ENCODE measurements around the gene TBCD. TPM values are rescaled to one million over a fixed set of nuclear protein-coding genes. Genes with fewer than 3 reads are reported as not detected.
A peak's percentile ranks its signal among the peaks of the same experiment; 100 is the strongest.

Gene TBCD
- total RNA-seq, 4 donors from 2014 or later, result 49.7 to 119 (median 71.5) TPM

DNA sequence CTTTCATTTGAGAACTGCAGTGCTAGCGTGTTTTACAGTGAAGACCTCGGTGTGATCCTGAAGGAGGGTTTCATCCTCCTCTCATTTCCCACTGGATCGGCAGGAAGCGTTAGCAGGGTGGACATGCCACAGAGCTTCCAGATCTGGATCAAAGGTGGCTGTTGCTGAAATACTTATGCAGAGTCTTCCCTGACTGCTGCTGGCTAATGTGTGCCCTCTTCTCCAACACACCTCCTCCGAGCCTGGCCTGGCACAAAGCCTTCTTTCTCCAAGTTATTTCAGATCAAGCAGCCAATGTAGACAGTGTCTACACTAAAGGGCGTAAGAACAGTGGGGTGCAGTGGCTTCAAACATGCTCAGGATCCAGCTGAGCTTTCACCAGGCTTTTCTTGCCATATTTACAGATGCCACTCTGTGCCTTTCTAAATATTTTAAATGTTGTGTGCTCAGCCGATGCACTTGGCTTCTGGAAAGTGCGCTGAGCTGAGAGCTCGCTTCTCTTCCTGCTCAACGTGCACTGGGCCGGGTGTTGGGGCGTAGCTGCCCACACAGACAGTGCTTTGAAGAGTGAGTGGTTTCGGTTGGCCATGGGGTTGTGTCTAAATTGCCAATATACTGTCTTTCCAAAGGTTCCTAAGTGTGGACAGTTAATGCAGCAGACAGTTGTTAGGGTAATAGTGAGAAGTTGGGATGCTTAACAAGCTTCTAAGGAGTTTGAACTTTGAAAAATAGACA lies 85.9 kb downstream of the TBCD start:
- Histone ChIP-seq H3K9me3 (no peaks in the 10 kb centered on the region), H3K36me3 (peaks cover 12% of the 10 kb centered on the region), H3K4me1 (peaks cover 52% of the 10 kb centered on the region), H3K4me3 (peak overlapping the region; percentile 43), H3K27ac (peak overlapping the region; percentile 82), H3K27me3 (no peaks in the 10 kb centered on the region)
- TF ChIP-seq EP300 (IDR thresholded peaks at IDR 0.05), result no peak
- TF ChIP-seq, protein P1, sequence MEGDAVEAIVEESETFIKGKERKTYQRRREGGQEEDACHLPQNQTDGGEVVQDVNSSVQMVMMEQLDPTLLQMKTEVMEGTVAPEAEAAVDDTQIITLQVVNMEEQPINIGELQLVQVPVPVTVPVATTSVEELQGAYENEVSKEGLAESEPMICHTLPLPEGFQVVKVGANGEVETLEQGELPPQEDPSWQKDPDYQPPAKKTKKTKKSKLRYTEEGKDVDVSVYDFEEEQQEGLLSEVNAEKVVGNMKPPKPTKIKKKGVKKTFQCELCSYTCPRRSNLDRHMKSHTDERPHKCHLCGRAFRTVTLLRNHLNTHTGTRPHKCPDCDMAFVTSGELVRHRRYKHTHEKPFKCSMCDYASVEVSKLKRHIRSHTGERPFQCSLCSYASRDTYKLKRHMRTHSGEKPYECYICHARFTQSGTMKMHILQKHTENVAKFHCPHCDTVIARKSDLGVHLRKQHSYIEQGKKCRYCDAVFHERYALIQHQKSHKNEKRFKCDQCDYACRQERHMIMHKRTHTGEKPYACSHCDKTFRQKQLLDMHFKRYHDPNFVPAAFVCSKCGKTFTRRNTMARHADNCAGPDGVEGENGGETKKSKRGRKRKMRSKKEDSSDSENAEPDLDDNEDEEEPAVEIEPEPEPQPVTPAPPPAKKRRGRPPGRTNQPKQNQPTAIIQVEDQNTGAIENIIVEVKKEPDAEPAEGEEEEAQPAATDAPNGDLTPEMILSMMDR (IDR thresholded peaks at IDR 0.05), result no peak
- TF ChIP-seq POLR2AphosphoS5 (IDR thresholded peaks at IDR 0.05), result no peak
- TF ChIP-seq POLR2A (IDR thresholded peaks at IDR 0.05), result no peak
- WGBS, result 71% methylated on average over 13 of the region's 13 CpGs
- DNase-seq (ENCODE audit: low spot score in 2 of 2), result no peak

DNA sequence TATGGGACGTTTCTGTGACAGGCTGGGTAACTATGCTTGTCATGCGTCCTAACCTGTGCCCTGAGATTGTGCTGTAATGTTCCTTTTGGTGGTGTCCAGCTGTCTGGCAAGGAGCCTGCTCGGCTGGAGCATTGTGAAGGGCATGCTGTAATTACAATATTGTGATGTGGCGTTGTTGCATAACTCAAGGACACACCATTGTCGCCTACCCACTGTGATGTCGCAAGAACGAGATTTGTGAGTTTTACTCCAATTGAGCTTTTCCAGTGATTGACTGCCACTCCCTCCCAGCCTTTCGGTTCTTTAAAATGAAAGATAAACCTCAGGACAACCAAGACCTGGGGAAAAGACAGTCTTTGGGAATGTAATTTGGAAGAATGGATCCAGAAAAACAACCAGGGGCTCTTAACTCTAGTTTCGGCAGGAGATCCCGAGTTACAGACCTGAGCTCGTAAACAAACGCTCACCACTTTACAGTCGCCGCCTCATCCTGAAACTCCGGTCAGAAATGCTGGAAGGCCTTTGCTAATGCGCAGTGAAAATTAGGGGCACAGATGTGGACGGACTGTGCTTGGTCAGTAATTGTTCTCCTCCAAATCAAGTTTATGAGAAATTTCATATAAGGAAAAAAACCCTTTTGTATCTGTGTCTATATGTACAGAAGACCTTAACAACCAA lies 86.7 kb downstream of the TBCD start:
- TF ChIP-seq POLR2AphosphoS5 (IDR thresholded peaks at IDR 0.05) (peak in 2 of 3 donors; percentile 64 to 87), POLR2A (IDR thresholded peaks at IDR 0.05) (no peak)
- 62% methylated on average over 17 of the region's 17 CpGs for WGBS
- no peaks in the 10 kb centered on the region for H3K27me3 ChIP-seq
- no peak for DNase-seq (ENCODE audit: low spot score in 2 of 2)
- H3K4me1 ChIP-seq, result peaks cover 47% of the 10 kb centered on the region
- peak overlapping the region; percentile 82 for H3K27ac ChIP-seq
- H3K36me3 ChIP-seq, result peaks cover 4% of the 10 kb centered on the region
- no peaks in the 10 kb centered on the region for H3K9me3 ChIP-seq
- H3K4me3 ChIP-seq, result peak overlapping the region; percentile 43

DNA sequence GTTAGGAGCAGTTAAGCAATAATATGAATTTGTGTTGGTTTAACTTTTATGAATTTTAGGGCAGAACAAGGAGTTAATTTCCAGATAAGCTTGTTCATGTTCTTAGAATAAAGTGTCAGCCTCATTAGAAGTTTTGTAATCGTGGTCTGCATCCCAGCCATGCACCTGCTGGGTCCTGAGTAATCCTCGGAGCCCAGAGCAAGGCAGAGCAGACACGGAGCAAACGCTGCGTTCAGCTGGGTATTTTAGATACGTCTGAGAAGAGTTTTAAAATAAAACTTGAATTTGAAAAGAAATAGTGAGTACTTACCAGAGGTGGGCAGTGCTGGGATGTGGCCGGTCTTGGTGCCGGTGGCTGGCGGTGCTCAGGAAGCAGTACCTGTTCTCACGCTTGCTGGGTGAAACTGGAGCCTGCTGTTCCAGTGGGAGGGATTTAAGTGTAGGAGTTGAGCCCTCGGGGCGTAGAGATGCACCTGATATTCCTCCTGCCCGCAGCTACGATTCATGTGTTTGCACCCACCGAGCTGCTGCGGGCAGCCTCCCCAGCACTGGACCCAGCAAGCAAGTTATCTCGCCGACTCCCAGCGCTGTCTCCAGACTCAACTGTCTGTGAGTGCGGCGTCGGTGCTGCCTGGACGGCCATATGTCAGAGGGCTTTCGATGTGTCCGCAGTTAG lies 87.9 kb downstream of the TBCD start, which contains the start of gene ZNF750:
Gene ZNF750 (minus strand): TSS at position 406 of the 676 bp plus-strand sequence. CDS start 7,568 bp downstream, outside the sequence.
- DNase-seq (ENCODE audit: low spot score in 2 of 2), result no peak

DNA sequence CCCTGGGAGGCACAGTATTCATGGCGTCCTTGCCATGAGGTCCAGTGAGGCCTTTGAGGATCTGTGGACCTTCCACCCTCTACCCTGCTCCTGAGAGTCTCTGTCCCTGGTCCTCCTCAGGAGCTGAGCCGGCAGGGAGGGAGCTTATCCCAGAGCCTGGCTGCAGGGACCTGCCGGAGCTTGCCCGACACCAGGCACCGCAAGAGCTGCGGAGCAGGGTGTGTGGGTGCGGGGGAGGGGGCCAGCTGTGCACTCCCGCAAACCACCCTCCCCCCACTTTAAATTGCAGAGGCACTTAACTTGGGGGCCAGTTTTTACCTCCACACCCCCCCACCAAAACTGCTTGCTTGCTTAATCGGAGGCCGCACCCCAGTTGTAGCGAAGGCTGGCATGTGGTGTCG lies 88.6 kb downstream of the TBCD start:
- Histone ChIP-seq H3K4me3 (peak overlapping the region; percentile 43), H3K27ac (peak overlapping the region; percentile 82), H3K4me1 (peaks cover 38% of the 10 kb centered on the region), H3K27me3 (no peaks in the 10 kb centered on the region), H3K36me3 (no peaks in the 10 kb centered on the region), H3K9me3 (no peaks in the 10 kb centered on the region)
- WGBS, result 67% methylated on average over 5 of the region's 12 CpGs
- no peak for TF ChIP-seq POLR2AphosphoS5 (IDR thresholded peaks at IDR 0.05)
- no peak for TF ChIP-seq POLR2A (IDR thresholded peaks at IDR 0.05)
- TF ChIP-seq, protein P1 (IDR thresholded peaks at IDR 0.05), result no peak
- no peak for TF ChIP-seq EP300 (IDR thresholded peaks at IDR 0.05)
- DNase-seq (ENCODE audit: low spot score in 2 of 2), result no peak

More for the DNA sequence above, 87.9 kb downstream of the TBCD start, which contains the start of gene ZNF750:
- H3K36me3 ChIP-seq, result no peaks in the 10 kb centered on the region
- TF ChIP-seq, protein P1 (IDR thresholded peaks at IDR 0.05), result no peak
- peak in 2 of 3 donors; percentile 30 to 34 for TF ChIP-seq POLR2AphosphoS5 (IDR thresholded peaks at IDR 0.05)
- WGBS, result 77% methylated on average over 25 of the region's 25 CpGs
- no peaks in the 10 kb centered on the region for H3K27me3 ChIP-seq
- H3K4me3 ChIP-seq, result peak within 1 kb of the TSS; percentile 43
- H3K4me1 ChIP-seq, result peaks cover 44% of the 10 kb centered on the region
- peak within 1 kb of the TSS; percentile 82 for H3K27ac ChIP-seq
- no peaks in the 10 kb centered on the region for H3K9me3 ChIP-seq

DNA sequence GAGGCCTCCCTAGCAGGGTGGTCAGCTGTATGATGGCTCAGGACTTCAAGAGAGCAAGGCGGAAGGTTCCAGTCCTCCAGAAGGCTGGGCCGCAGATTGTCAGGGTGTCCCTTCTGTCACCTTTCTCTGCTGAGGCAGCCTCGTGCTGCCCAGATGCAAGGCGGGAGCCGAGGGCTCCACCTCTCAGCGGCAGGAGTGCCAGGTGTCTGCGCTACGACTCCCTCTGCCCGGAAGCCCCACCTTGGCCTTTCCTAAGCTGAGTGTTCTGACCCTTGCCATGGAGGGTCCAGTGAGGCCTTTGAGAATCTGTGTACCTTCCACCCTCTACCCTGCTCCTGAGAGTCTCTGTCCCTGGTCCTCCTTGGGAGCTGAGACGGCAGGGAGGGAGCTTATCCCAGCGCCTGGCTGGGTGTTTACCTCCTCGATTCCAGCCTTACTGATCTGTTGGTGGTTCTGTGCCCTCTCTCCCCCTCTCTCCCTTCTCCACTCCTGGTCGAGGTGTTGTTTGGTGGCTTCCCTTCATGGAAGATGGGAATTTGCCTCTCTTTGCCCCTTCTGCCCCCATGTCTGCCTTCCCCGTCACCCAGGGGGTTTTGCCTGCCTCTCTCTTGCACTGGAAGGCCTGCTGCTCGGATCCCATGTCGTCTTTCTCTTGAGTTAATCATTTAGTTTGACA lies 90.2 kb downstream of the TBCD start:
- no peak overlapping the region for H3K27ac ChIP-seq
- H3K4me3 ChIP-seq, result no peak overlapping the region
- H3K27me3 ChIP-seq, result no peaks in the 10 kb centered on the region
- H3K4me1 ChIP-seq, result peaks cover 23% of the 10 kb centered on the region
- TF ChIP-seq, protein P1 (IDR thresholded peaks at IDR 0.05), result no peak
- TF ChIP-seq EP300 (IDR thresholded peaks at IDR 0.05) (no peak), POLR2AphosphoS5 (IDR thresholded peaks at IDR 0.05) (no peak), POLR2A (IDR thresholded peaks at IDR 0.05) (no peak)
- 93% methylated on average over 12 of the region's 16 CpGs for WGBS
- H3K9me3 ChIP-seq, result no peaks in the 10 kb centered on the region
- H3K36me3 ChIP-seq, result peaks cover 5% of the 10 kb centered on the region
- DNase-seq (ENCODE audit: low spot score in 2 of 2), result no peak
